Skeletal muscle tissue (tissue), 4 donors: ENCODE data around the gene GIPC2. TPM values are rescaled to one million over a fixed set of nuclear protein-coding genes. Genes with fewer than 3 reads are reported as not detected.
A peak's percentile ranks its signal among the peaks of the same experiment; 100 is the strongest.
"Not testable (repeated sequence)": the region's sequence is repeated elsewhere in the genome, so short reads cannot be mapped to it uniquely, and the experiment has no call there.

Experiments
- H3K27ac ChIP-seq: one replicate; pipeline ENCODE4 v1.7.0; 2013; ENCODE audit warnings: mild to moderate bottlenecking, low read depth, low read length, inconsistent platforms
- H3K27me3 ChIP-seq, 3 donors: one replicate each; pipeline ENCODE4 v1.7.0; 2013; ENCODE audit warnings: low read length in 3 of 3; ENCODE audit not compliant: control insufficient read depth in 3 of 3, insufficient read depth in 3 of 3
- H3K36me3 ChIP-seq, 3 donors: one replicate each; pipeline ENCODE4 v1.7.0; 2013; ENCODE audit warnings: low read length in 3 of 3; ENCODE audit not compliant: control insufficient read depth in 3 of 3, insufficient read depth in 3 of 3
- H3K4me1 ChIP-seq, 3 donors: one replicate each; pipeline ENCODE4 v1.7.0; 2013; ENCODE audit warnings: low read length in 3 of 3, mild to moderate bottlenecking in 3 of 3; ENCODE audit not compliant: control insufficient read depth in 3 of 3, insufficient read depth in 3 of 3
- H3K4me3 ChIP-seq, 3 donors: one replicate each; pipeline ENCODE4 v1.7.0; 2013; ENCODE audit warnings: low read length in 3 of 3
- H3K9ac ChIP-seq, 3 donors: one replicate each; pipeline ENCODE4 v1.7.0; 2013; ENCODE audit warnings: low read length in 3 of 3, mild to moderate bottlenecking in 3 of 3, moderate library complexity in 2 of 3, low read depth in 1 of 3
- H3K9me3 ChIP-seq, 3 donors: one replicate each; pipeline ENCODE4 v1.7.0; 2013; ENCODE audit warnings: low read length in 3 of 3; ENCODE audit not compliant: control insufficient read depth in 3 of 3
- total RNA-seq: library from RNA; depleted of rRNA; stranded (reverse); fragments of >200 nt; gene quantifications from one replicate; pipeline ENCODE4 v1.2.3, GENCODE V29; 2014
- donor health status: Osteomylitis.

Gene GIPC2
- 1.6 TPM for total RNA-seq

GRCh38 chr1:78045926-78046778 lies at the start of gene GIPC2:
Gene GIPC2 (plus strand): TSS chr1:78045966. CDS start chr1:78046095, 129 bp downstream.
- Histone ChIP-seq H3K27me3 (no peaks in the 10 kb centered on the region), H3K9me3 (no peaks in the 10 kb centered on the region), H3K27ac (peak within 1 kb of the TSS; percentile 43), H3K4me3 (peak within 1 kb of the TSS; percentile 69 to 86 (median 79)), H3K36me3 (no peaks in the 10 kb centered on the region), H3K9ac (peak within 1 kb of the TSS; percentile 63 to 83 (median 82)), H3K4me1 (peaks cover 10 to 33% (median 12%) of the 10 kb centered on the region in 3 donors)

GRCh38 chr1:77996734-77997133 lies 49.0 kb upstream of the GIPC2 start:
- Histone ChIP-seq H3K4me1 (peaks cover 0 to 2% (median 0%) of the 10 kb centered on the region in 3 donors), H3K4me3 (no peak overlapping the region), H3K9me3 (no peaks in the 10 kb centered on the region), H3K36me3 (no peaks in the 10 kb centered on the region), H3K27me3 (no peaks in the 10 kb centered on the region), H3K9ac (no peak overlapping the region), H3K27ac (no peak overlapping the region)

GRCh38 chr1:78000536-78000935 lies 45.2 kb upstream of the GIPC2 start:
- H3K27ac ChIP-seq: peak overlapping the region; percentile 5
- H3K4me3 ChIP-seq, H3K4me1 ChIP-seq, H3K36me3 ChIP-seq, H3K9me3 ChIP-seq, H3K27me3 ChIP-seq, H3K9ac ChIP-seq: not testable (repeated sequence)

- Histone ChIP-seq H3K4me3 (peak overlapping the region in 2 of 3 donors; percentile 5 to 96), H3K9ac (peak overlapping the region in 2 of 3 donors; percentile 88 to 99), H3K9me3 (no peaks in the 10 kb centered on the region), H3K27me3 (no peaks in the 10 kb centered on the region), H3K36me3 (no peaks in the 10 kb centered on the region), H3K4me1 (peaks cover 0 to 13% (median 7%) of the 10 kb centered on the region in 3 donors), H3K27ac (peak overlapping the region; percentile 94)
Measured at GRCh38 chr1:78003070-78003746, 42.6 kb upstream of the GIPC2 start.

- Histone ChIP-seq H3K4me1 (peaks cover under 1 to 16% (median 5%) of the 10 kb centered on the region in 3 donors), H3K27ac (peak overlapping the region; percentile 94), H3K9me3 (no peaks in the 10 kb centered on the region), H3K36me3 (no peaks in the 10 kb centered on the region), H3K9ac (peak overlapping the region; percentile 79 to 99 (median 88)), H3K4me3 (peak overlapping the region; percentile 70 to 96 (median 74)), H3K27me3 (no peaks in the 10 kb centered on the region)
Measured at GRCh38 chr1:78003882-78004718, 41.7 kb upstream of the GIPC2 start.

DNA sequence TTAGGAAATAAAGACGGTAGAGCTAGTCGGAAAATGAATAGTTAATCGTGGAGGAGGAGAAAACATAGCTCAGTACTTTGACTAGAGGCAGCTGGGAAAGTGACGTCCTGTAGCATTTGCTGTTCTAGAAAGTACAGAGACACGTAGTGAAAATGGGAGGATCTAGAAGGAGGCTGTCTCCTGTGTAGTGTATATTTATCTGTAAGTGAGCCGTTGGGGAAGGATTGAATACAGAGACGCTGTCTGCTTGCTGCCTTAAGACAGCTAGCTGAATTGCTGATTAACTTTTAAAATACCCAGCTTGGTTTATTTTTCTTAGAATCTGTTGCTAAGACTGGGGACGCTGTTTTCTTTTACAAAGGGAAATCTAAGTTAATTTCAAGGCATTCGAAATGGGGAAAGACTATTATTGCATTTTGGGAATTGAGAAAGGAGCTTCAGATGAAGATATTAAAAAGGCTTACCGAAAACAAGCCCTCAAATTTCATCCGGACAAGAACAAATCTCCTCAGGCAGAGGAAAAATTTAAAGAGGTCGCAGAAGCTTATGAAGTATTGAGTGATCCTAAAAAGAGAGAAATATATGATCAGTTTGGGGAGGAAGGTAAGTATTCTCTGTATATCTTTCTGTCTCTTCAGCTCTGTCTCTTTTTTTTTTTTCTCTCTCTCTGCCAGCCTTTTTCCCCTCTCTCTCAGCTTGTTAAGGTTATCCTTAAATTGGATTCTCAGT lies 40.9 kb upstream of the GIPC2 start, which contains the start of gene DNAJB4:
TSS of gene DNAJB4 (plus strand) at position 221 of the 729 bp plus-strand sequence. CDS start at position 393, 172 bp downstream.
- Histone ChIP-seq H3K27me3 (no peaks in the 10 kb centered on the region), H3K36me3 (no peaks in the 10 kb centered on the region), H3K9me3 (no peaks in the 10 kb centered on the region), H3K27ac (peak within 1 kb of the TSS; percentile 94), H3K4me1 (peaks cover 4 to 23% (median 11%) of the 10 kb centered on the region in 3 donors), H3K4me3 (peak within 1 kb of the TSS; percentile 70 to 96 (median 74)), H3K9ac (peak within 1 kb of the TSS; percentile 79 to 99 (median 88))

DNA sequence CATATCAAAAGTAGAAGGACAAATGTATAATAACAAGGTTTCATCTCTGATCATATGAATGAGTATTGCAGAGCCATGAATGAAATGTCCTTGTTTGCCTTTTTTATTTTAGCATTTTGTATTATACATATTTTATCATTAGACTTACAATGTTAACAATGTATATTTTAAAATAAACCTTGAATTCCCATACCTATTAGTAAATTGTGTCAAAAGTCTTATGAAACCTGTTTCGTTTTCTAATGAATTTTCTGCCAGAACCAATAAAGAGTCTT lies 40.4 kb upstream of the GIPC2 start:
- peak overlapping the region; percentile 94 for H3K27ac ChIP-seq
- H3K4me1 ChIP-seq: peaks cover 5 to 23% (median 11%) of the 10 kb centered on the region in 3 donors

DNA sequence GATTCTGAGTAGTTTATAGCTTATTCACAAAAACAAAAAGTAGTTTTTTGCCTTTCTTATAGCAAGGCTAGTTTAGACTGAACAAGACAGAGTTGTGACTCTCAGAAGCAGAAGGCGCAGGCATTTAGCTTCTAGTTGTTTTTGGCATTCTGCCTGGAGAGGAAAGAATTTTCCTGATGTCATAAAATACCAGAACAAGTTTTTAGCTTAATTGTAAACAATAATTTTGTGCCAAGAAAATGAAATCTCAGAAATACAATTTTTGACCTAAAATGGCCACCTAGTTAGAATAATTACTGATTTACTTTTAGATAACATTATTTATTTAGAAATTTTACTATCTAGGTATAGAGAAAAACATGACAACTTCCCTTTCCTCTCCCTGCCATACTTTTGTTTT lies 40.0 kb upstream of the GIPC2 start:
- Histone ChIP-seq H3K4me3 (peak overlapping the region; percentile 70 to 96 (median 74)), H3K9me3 (no peaks in the 10 kb centered on the region), H3K9ac (peak overlapping the region; percentile 79 to 99 (median 88)), H3K36me3 (no peaks in the 10 kb centered on the region), H3K4me1 (peaks cover 6 to 23% (median 11%) of the 10 kb centered on the region in 3 donors), H3K27ac (peak overlapping the region; percentile 94), H3K27me3 (no peaks in the 10 kb centered on the region)

More for the DNA sequence above, 40.4 kb upstream of the GIPC2 start:
- peak overlapping the region; percentile 79 to 99 (median 88) for H3K9ac ChIP-seq
- H3K4me3 ChIP-seq: peak overlapping the region; percentile 70 to 96 (median 74)
- no peaks in the 10 kb centered on the region for H3K9me3 ChIP-seq
- no peaks in the 10 kb centered on the region for H3K36me3 ChIP-seq
- H3K27me3 ChIP-seq: no peaks in the 10 kb centered on the region

GRCh38 chr1:78006521-78006920 lies 39.2 kb upstream of the GIPC2 start:
- no peaks in the 10 kb centered on the region for H3K27me3 ChIP-seq
- peak overlapping the region; percentile 94 for H3K27ac ChIP-seq
- no peaks in the 10 kb centered on the region for H3K9me3 ChIP-seq
- H3K36me3 ChIP-seq: no peaks in the 10 kb centered on the region
- H3K9ac ChIP-seq: peak overlapping the region; percentile 79 to 99 (median 88)
- H3K4me3 ChIP-seq: peak overlapping the region; percentile 70 to 96 (median 74)
- peaks cover 6 to 23% (median 11%) of the 10 kb centered on the region in 3 donors for H3K4me1 ChIP-seq
